HCT116 (cell line): ENCODE measurements around the gene MIP. TPM values are rescaled to one million over a fixed set of nuclear protein-coding genes. Genes with fewer than 3 reads are reported as not detected.
A peak's percentile ranks its signal among the peaks of the same experiment; 100 is the strongest.
"Not testable (repeated sequence)": the region's sequence is repeated elsewhere in the genome, so short reads cannot be mapped to it uniquely, and the experiment has no call there.

Experiments
- ATAC-seq: fragments of 200-7000 bp; cut with Tn5 transposase; 2 replicates; pipeline ENCODE4 v1.9.1; 2020; ENCODE audit warnings: mild to moderate bottlenecking, moderate library complexity
- BruUV-seq: library from RNA; stranded (reverse); fragments of 400-500 nt; replicated peaks from 2 replicates; lab custom pipeline; 2021; lab: Mats Ljungman, UMichigan
- CTCF ChIA-PET: fragments of 300-600 bp; sonication (Branson Sonifier 250); formaldehyde crosslinking; loops from one replicate; lab custom pipeline; 2021; ENCODE audit warnings: antibody characterized with exemption; lab: Charles Lee
- POLR2A ChIA-PET: fragments of 300-600, 350-600 bp; sonication (Branson Sonifier 250); formaldehyde crosslinking; loops from one replicate; lab custom pipeline; 2021; ENCODE audit warnings: antibody characterized with exemption; lab: Charles Lee
- RAD21 ChIA-PET, 2 experiments: fragments of 300-600 bp; sonication (Branson Sonifier 250); formaldehyde crosslinking; loops; one replicate each; lab custom pipeline; 2023; ENCODE audit warnings: low total read pairs in 2 of 2; ENCODE audit not compliant: uncharacterized antibody in 2 of 2, unreplicated experiment in 2 of 2, low non-redundant PET in 1 of 2; lab: Charles Lee
- DNase-seq: peaks from one replicate; pipeline ENCODE4 v3.0.0-alpha.2; 2010; ENCODE audit warnings: low read depth, low spot score
- H2AFZ ChIP-seq: fragments of 200-600 bp; shearing (Covaris generic), sonication (generic); 2 replicates; pipeline ENCODE4 v1.6.1; 2017; ENCODE audit warnings: low read depth, mixed run types, mixed read lengths, antibody characterized with exemption, low read length; ENCODE audit not compliant: poor library complexity, severe bottlenecking
- H3K27ac ChIP-seq: 2 replicates; pipeline ENCODE4 v1.5.1; 2012; ENCODE audit warnings: low read depth, low read length
- H3K27me3 ChIP-seq: fragments of 200-600 bp; sonication (generic); 2 replicates; pipeline ENCODE4 v1.6.1; 2016; ENCODE audit warnings: mixed run types, low read length, mixed read lengths; ENCODE audit not compliant: insufficient read depth
- H3K36me3 ChIP-seq, 2 experiments: fragments of 200-500 bp in 1 of 2; fragments of 200-600 bp in 1 of 2; sonication (Bioruptor generic) in 1 of 2; sonication (generic) in 1 of 2; 2 replicates each; pipeline versions ENCODE4 v1.5.1 to v1.6.1; 2014 to 2016; ENCODE audit warnings: low read length in 2 of 2, inconsistent platforms in 1 of 2, mixed read lengths in 1 of 2, mixed run types in 1 of 2; ENCODE audit not compliant: insufficient read depth in 2 of 2, control insufficient read depth in 1 of 2
- H3K4me1 ChIP-seq, 2 experiments: fragments of 200-600 bp in 1 of 2; sonication (generic) in 1 of 2; 2 replicates each; pipeline versions ENCODE4 v1.5.1 to v1.6.1; 2012 to 2017; ENCODE audit warnings: low read length in 2 of 2, inconsistent platforms in 1 of 2, mild to moderate bottlenecking in 1 of 2, mixed read lengths in 1 of 2, mixed run types in 1 of 2, moderate library complexity in 1 of 2; ENCODE audit not compliant: insufficient read depth in 2 of 2, control insufficient read depth in 1 of 2
- H3K4me2 ChIP-seq: fragments of 200-600 bp; sonication (generic); 2 replicates; pipeline ENCODE4 v1.6.1; 2017; ENCODE audit warnings: mixed run types, low read length, mixed read lengths
- H3K4me3 ChIP-seq, 2 experiments: fragments of 200-600 bp in 1 of 2; sonication (generic) in 1 of 2; replicated peaks in 1 of 2; 2 replicates each; pipeline ENCODE4 v1.5.1; 2011 to 2016; ENCODE audit warnings: low read length in 2 of 2, control low read depth in 1 of 2, low read depth in 1 of 2, mild to moderate bottlenecking in 1 of 2, mixed read lengths in 1 of 2, mixed run types in 1 of 2
- H3K79me2 ChIP-seq: fragments of 200-600 bp; sonication (generic); 2 replicates; pipeline ENCODE4 v1.6.1; 2017; ENCODE audit warnings: mild to moderate bottlenecking, mixed run types, low read length, moderate library complexity, mixed read lengths; ENCODE audit not compliant: insufficient read depth
- H3K9ac ChIP-seq: fragments of 200-600 bp; sonication (generic); 2 replicates; pipeline ENCODE4 v1.6.1; 2016; ENCODE audit warnings: low read length, mixed read lengths
- H3K9me2 ChIP-seq: fragments of 200-600 bp; sonication (generic), shearing (Covaris generic); 2 replicates; pipeline ENCODE4 v1.6.1; 2017; ENCODE audit warnings: mixed run types, mild to moderate bottlenecking, moderate library complexity; ENCODE audit not compliant: insufficient read depth
- H3K9me3 ChIP-seq, 2 experiments: fragments of 200-500 bp in 1 of 2; fragments of 200-600 bp in 1 of 2; sonication (Bioruptor generic) in 1 of 2; sonication (generic) in 1 of 2; 2 replicates each; pipeline ENCODE4 v1.6.1; 2014 to 2017; ENCODE audit warnings: low read length in 2 of 2, mixed read lengths in 2 of 2, inconsistent platforms in 1 of 2, low read depth in 1 of 2, mild to moderate bottlenecking in 1 of 2, mixed run types in 1 of 2, moderate library complexity in 1 of 2; ENCODE audit not compliant: control insufficient read depth in 1 of 2, insufficient read depth in 1 of 2
- H4K20me1 ChIP-seq: fragments of 200-600 bp; sonication (generic), shearing (Covaris generic); 2 replicates; pipeline ENCODE4 v1.6.1; 2017; ENCODE audit warnings: mixed run types, mild to moderate bottlenecking, moderate library complexity; ENCODE audit not compliant: insufficient read depth
- RAD21 ChIP-seq: IDR thresholded peaks from 2 replicates; pipeline ENCODE4 v1.6.1; 2012; ENCODE audit warnings: low read depth, mild to moderate bottlenecking
- intact Hi-C: fragments of 100-400 bp; cut with micrococcal nuclease; formaldehyde crosslinking; loops from 2 replicates; pipeline ENCODE4 v1.10.0; 2022
- total RNA-seq: library from RNA; stranded (reverse); gene quantifications from one replicate; pipeline ENCODE4 v1.2.1, GENCODE V29; 2021; ENCODE audit not compliant: unreplicated experiment
- TF ChIP-seq, protein P1 (sequence below), 3 experiments: fragments of 200-600 bp in 1 of 3; sonication (generic) in 1 of 3; IDR thresholded peaks in 2 of 3; conservative IDR thresholded peaks in 1 of 3; 2 replicates each; pipeline ENCODE4 v1.5.1; 2012 to 2017; ENCODE audit warnings: low read depth in 2 of 3, low read length in 2 of 3, antibody characterized with exemption in 1 of 3, borderline replicate concordance in 1 of 3, control low read depth in 1 of 3, mild to moderate bottlenecking in 1 of 3, mixed read lengths in 1 of 3, mixed run types in 1 of 3, moderate library complexity in 1 of 3; ENCODE audit not compliant: insufficient read depth in 1 of 3

The MIP gene
- total RNA-seq, 1 experiment from 2014 or later: 0.79 TPM

GRCh38 chr12:56498126-56498902, 43.9 kb upstream of the MIP start:
- BruUV-seq, H4K20me1 ChIP-seq, H3K4me2 ChIP-seq, DNase-seq, H3K4me3 ChIP-seq, intact Hi-C loops, ATAC-seq, H2AFZ ChIP-seq, H3K9me3 ChIP-seq, H3K4me1 ChIP-seq, H3K27ac ChIP-seq, H3K27me3 ChIP-seq, H3K9me2 ChIP-seq, CTCF ChIA-PET, H3K79me2 ChIP-seq, H3K36me3 ChIP-seq, H3K9ac ChIP-seq, RAD21 ChIA-PET: not testable (repeated sequence)
- POLR2A ChIA-PET: interaction anchor here (0.6 kb wide), 1 partner anchor 9 kb away, joined by 3 read pairs; no protein-coding TSS in a partner anchor

- POLR2A ChIA-PET, RAD21 ChIA-PET, H2AFZ ChIP-seq, H3K27me3 ChIP-seq, H3K9me2 ChIP-seq, H3K27ac ChIP-seq, H4K20me1 ChIP-seq, H3K36me3 ChIP-seq, H3K9ac ChIP-seq, H3K4me2 ChIP-seq, H3K79me2 ChIP-seq, BruUV-seq, H3K4me3 ChIP-seq, H3K9me3 ChIP-seq, ATAC-seq, H3K4me1 ChIP-seq, intact Hi-C loops, DNase-seq: not testable (repeated sequence)
- peak; percentile 42 for TF ChIP-seq RAD21
- TF ChIP-seq, protein P1, sequence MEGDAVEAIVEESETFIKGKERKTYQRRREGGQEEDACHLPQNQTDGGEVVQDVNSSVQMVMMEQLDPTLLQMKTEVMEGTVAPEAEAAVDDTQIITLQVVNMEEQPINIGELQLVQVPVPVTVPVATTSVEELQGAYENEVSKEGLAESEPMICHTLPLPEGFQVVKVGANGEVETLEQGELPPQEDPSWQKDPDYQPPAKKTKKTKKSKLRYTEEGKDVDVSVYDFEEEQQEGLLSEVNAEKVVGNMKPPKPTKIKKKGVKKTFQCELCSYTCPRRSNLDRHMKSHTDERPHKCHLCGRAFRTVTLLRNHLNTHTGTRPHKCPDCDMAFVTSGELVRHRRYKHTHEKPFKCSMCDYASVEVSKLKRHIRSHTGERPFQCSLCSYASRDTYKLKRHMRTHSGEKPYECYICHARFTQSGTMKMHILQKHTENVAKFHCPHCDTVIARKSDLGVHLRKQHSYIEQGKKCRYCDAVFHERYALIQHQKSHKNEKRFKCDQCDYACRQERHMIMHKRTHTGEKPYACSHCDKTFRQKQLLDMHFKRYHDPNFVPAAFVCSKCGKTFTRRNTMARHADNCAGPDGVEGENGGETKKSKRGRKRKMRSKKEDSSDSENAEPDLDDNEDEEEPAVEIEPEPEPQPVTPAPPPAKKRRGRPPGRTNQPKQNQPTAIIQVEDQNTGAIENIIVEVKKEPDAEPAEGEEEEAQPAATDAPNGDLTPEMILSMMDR (IDR thresholded peaks at IDR 0.05 in 2 of 3, conservative IDR thresholded peaks at IDR 0.05 in 1 of 3; ENCODE audit: borderline replicate concordance in 1 of 3, insufficient read depth in 1 of 3, low read depth in 2 of 3, low read length in 2 of 3): peak in 2 of 3 experiments; percentile 12 to 49; a peak in 3 of 6 replicates
- CTCF ChIA-PET: interaction anchor here (0.8 to 1.2 kb wide), 2 partner anchors 32 to 140 kb away, joined by 3 read pairs; no protein-coding TSS in a partner anchor
Observed at GRCh38 chr12:56496704-56497103, 42.2 kb upstream of the MIP start.

DNA sequence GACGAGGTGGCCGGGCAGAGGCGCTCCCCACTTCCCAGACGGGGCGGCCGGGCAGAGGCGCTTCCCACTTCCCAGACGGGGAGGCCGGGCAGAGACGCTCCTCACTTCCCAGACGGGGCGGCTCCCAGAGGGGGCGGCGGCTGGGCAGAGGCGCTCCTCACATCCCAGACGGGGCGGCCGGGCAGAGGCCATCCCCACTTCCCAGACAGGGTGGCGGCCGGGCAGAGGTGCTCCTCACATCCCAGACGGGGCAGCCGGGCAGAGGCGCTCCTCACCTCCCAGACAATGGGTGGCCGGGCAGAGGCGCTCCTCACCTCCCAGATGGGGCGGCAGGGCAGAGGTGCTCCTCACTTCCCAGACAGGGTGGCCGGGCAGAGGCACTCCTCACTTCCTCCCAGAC, 40.0 kb upstream of the MIP start:
- H3K36me3 ChIP-seq, H4K20me1 ChIP-seq, H3K4me1 ChIP-seq, H3K4me3 ChIP-seq, H3K4me2 ChIP-seq, H2AFZ ChIP-seq, H3K79me2 ChIP-seq, ATAC-seq, H3K27me3 ChIP-seq, RAD21 ChIA-PET, CTCF ChIA-PET, H3K9me2 ChIP-seq, H3K27ac ChIP-seq, BruUV-seq, POLR2A ChIA-PET, intact Hi-C loops, DNase-seq, H3K9ac ChIP-seq, H3K9me3 ChIP-seq: not testable (repeated sequence)

GRCh38 chr12:56494106-56494415, 39.6 kb upstream of the MIP start:
- BruUV-seq, H3K27me3 ChIP-seq, intact Hi-C loops, H2AFZ ChIP-seq, H3K9me2 ChIP-seq, POLR2A ChIA-PET, H3K27ac ChIP-seq, H3K4me1 ChIP-seq, ATAC-seq, RAD21 ChIA-PET, H3K9me3 ChIP-seq, DNase-seq, CTCF ChIA-PET, H3K4me3 ChIP-seq, H3K9ac ChIP-seq, H3K4me2 ChIP-seq, H3K79me2 ChIP-seq, H4K20me1 ChIP-seq, H3K36me3 ChIP-seq: not testable (repeated sequence)
